ENCODE measurements around the gene FER.

FER gene

GRCh38 chr5:109246395-109246794 is 498.7 kb downstream of the FER start:
- no peak for DNase-seq (ENCODE audit: low read depth)
